GM18870 (cell line): ENCODE measurements around the gene DKC1.
A peak's percentile ranks its signal among the peaks of the same experiment; 100 is the strongest.
"Not testable (repeated sequence)": the region's sequence is repeated elsewhere in the genome, so short reads cannot be mapped to it uniquely, and the experiment has no call there.

Experiments
- ATAC-seq: cut with Tn5 transposase; IDR thresholded peaks from one replicate; pipeline ENCODE4 v1.9.1; 2021; ENCODE audit warnings: moderate library complexity; ENCODE audit not compliant: unreplicated experiment

DKC1 gene

GRCh38 chrX:154785716-154786115, 23.1 kb downstream of the DKC1 start:
- no peak for ATAC-seq

- ATAC-seq, result no peak
Measured at GRCh38 chrX:154791467-154791866, 28.8 kb downstream of the DKC1 start.

GRCh38 chrX:154791939-154792338, 29.3 kb downstream of the DKC1 start:
- no peak for ATAC-seq

GRCh38 chrX:154793084-154793795, 30.6 kb downstream of the DKC1 start:
- ATAC-seq, result no peak

- no peak for ATAC-seq
Measured at GRCh38 chrX:154795016-154795415, 32.4 kb downstream of the DKC1 start.

GRCh38 chrX:154797006-154797405, 34.3 kb downstream of the DKC1 start:
- ATAC-seq, result no peak

- ATAC-seq, result no peak
Measured at GRCh38 chrX:154799556-154800348, 37.1 kb downstream of the DKC1 start.

GRCh38 chrX:154800478-154801210, 38.0 kb downstream of the DKC1 start:
- no peak for ATAC-seq

- ATAC-seq, result no peak
Measured at GRCh38 chrX:154802947-154803346, 40.3 kb downstream of the DKC1 start.

GRCh38 chrX:154804261-154804956, 41.7 kb downstream of the DKC1 start:
- ATAC-seq, result no peak

GRCh38 chrX:154804957-154805695, 42.5 kb downstream of the DKC1 start, which contains the start of gene MPP1:
TSS of gene MPP1 (minus strand) at chrX:154805485. CDS start at chrX:154805373, 112 bp downstream.
- peak; percentile 64 for ATAC-seq

GRCh38 chrX:154805696-154806091, 43.0 kb downstream of the DKC1 start:
- ATAC-seq, result peak; percentile 14

GRCh38 chrX:154806837-154807501, 44.3 kb downstream of the DKC1 start:
- ATAC-seq, result no peak

GRCh38 chrX:154809939-154810665, 47.4 kb downstream of the DKC1 start:
- ATAC-seq, result no peak

GRCh38 chrX:154812341-154813101, 49.9 kb downstream of the DKC1 start:
- ATAC-seq, result no peak

GRCh38 chrX:154813801-154814200, 51.1 kb downstream of the DKC1 start:
- no peak for ATAC-seq

- no peak for ATAC-seq
Measured at GRCh38 chrX:154815274-154815818, 52.7 kb downstream of the DKC1 start.

- ATAC-seq, result not testable (repeated sequence)
Measured at GRCh38 chrX:154816326-154816898, 53.7 kb downstream of the DKC1 start.
